GM20000 (cell line): ENCODE measurements around the gene RHOBTB1.
"Not testable (repeated sequence)": the region's sequence is repeated elsewhere in the genome, so short reads cannot be mapped to it uniquely, and the experiment has no call there.

Experiments
- DNase-seq: peaks from one replicate; pipeline ENCODE4 v3.0.0; 2012; ENCODE audit warnings: low spot score
- CTCF ChIP-seq: IDR thresholded peaks from 2 replicates; pipeline ENCODE4 v1.5.1; 2012; ENCODE audit warnings: mild to moderate bottlenecking, control low read depth; ENCODE audit errors: extremely low read depth, missing control alignments

The RHOBTB1 gene

GRCh38 chr10:60973086-60973485 is 29.1 kb upstream of the RHOBTB1 start:
- TF ChIP-seq CTCF, result no peak
- no peak for DNase-seq

- not testable (repeated sequence) for DNase-seq
Observed at GRCh38 chr10:60972181-60972580, 28.2 kb upstream of the RHOBTB1 start.

- no peak for DNase-seq
- no peak for TF ChIP-seq CTCF
Observed at GRCh38 chr10:60970526-60970925, 26.5 kb upstream of the RHOBTB1 start.

GRCh38 chr10:60968504-60968903 is 24.5 kb upstream of the RHOBTB1 start:
- DNase-seq, result no peak
- no peak for TF ChIP-seq CTCF

GRCh38 chr10:60967854-60968484 is 24.0 kb upstream of the RHOBTB1 start:
- DNase-seq, result no peak
- TF ChIP-seq CTCF, result no peak

- no peak for DNase-seq
- TF ChIP-seq CTCF, result no peak
Observed at GRCh38 chr10:60967260-60967659, 23.3 kb upstream of the RHOBTB1 start.

- TF ChIP-seq CTCF, result no peak
- DNase-seq, result no peak
Observed at GRCh38 chr10:60965696-60966095, 21.7 kb upstream of the RHOBTB1 start.
